NCI-H524 (cell line): ENCODE data around the gene PDIA6.

ENCODE experiments used
- DNase-seq, 2 experiments: peaks; one replicate each; lab custom pipeline; 2025; lab: John Stamatoyannopoulos, UW

The PDIA6 gene

DNA sequence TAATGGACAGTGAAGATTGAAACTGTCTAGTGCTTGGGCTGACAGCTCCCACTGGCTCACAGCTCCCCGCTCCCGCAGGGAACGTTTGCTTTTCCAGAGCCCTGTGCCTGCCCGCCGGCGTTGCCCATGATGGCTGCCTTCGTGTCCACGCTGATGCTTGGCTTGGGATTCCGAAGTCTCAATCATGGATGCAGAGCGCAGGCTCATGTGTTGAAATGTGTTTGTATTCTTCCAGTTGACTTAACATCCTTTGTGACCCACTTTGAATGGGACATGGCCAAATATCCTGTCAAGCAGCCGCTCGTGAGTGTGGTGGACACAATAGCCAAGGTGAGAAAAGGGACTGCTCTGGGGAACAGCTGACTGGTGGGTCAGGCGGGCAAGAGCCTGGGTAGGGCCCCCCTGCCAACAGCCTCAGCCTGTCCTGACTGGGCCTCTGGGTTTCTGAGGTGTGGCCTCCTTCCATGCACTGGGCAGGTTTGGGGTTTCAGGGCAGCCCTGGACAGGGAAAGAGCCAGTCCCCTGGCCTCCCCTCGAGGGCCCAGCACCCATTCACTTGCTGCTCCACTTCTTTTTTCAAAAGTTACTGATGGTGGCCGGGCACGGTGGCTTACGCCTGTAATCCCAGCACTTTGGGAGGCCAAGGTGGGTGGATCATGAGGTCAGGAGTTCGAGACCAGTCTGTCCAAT lies 48.3 kb downstream of the PDIA6 start:
- DNase-seq, result no peak

DNA sequence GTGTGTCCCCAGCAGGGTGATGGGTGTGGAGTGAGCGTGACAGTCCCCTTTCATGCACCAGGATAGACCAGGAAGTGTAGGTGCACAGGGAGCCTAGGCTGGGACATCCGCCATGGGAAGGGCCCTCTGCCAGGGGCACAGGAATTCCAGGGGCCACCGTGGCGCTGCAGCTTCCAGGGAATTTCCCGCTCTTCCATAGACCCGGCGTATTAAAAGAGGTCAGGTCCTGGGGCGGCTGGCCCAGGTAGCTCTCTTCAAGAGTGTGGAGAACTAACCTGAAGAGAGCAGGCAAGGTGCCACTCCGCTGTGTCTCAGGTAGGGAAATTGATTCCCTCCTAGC lies 49.2 kb downstream of the PDIA6 start:
- DNase-seq, result no peak

DNA sequence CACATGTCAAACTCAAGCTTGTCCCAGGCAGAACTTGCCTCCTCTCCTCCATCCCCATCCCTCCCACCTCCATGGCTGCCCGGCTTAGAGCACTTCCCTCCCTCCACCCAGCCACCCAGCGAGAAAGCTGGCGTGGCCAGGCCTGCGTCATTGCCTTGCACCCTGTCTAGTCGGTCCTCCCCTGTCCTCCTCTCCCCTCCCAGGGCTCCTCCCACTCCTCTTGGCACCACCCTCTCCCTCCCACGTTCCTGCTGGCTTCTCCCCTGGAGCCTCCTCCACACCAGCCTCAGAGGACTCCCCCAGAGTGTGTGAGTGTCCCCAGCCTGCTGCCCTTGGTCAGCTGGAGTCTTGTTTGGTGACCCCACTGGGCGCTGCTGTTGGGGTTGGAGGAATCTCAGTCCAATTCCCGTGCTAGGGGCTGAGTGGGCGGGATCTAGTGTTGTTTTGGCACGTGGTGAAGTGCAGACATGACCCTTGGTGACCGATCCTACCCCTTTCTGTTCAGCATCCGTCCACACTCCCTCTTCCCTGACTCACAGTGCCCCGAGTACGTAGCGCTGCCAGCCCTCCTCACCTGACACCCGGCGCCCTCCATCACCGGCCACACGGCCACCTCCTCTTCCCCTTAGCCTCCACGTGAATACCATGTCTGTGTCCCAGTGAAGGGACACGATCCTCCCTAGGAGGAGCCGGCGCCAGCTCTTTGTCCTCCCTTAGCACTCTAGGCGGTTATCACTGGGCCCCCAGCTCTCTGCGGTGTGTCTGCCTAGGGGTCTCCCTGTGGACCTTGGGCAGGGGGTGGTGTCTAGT lies 49.7 kb downstream of the PDIA6 start:
- DNase-seq, result no peak

DNA sequence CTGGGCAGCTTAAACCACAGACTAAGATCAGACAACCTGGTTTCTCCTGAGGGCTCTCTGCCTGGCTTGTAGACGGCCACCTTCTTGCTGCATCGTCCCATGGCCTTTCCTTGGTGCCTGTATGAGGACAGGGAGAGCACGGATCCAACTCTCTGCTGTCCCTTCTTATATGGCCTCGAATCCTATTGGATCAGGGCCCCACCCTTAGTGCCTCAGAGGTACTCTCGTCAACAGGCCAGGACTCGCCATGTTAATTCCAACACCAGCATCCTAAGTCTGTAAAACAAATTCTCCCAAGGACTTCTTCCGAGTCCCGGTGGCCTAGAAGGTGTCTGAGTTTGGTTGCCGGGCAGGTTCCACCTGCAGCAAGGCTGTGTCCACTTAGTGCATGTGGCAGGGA lies 51.0 kb downstream of the PDIA6 start:
- DNase-seq, result no peak

DNA sequence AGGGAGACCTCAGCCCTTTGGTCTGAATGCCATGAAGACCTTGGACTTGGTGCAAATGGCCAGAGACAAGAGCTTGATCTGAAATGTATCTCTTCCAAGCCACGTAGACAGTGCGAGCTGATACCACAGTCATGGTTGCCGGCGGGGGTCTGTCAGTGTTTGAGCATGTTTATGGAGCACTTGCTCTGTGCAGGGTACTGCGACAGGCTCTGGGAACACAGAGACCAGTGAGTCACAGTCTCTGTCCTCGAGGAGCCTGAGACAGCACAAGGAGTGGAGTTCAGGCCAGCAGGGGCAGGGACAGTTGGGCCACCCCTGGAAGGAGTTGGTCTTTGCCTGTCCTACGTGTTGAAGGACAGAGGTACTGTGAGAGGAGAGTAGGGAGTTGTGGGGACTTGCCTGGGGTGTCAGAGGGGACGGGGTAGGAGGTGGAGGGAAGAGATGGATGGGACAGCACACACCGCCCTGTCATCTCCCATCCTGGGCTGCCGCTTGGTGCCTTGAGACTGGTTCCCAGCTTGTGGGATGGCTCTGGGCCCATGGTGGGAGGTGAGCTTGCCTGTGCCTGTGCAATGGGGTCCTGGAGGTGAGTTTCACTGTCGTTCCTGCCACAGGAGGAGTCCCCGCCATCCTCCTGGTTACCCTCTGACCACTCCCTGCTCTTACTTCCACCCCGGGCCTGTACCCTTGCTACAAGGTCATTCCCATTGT lies 51.6 kb downstream of the PDIA6 start:
- no peak for DNase-seq

DNA sequence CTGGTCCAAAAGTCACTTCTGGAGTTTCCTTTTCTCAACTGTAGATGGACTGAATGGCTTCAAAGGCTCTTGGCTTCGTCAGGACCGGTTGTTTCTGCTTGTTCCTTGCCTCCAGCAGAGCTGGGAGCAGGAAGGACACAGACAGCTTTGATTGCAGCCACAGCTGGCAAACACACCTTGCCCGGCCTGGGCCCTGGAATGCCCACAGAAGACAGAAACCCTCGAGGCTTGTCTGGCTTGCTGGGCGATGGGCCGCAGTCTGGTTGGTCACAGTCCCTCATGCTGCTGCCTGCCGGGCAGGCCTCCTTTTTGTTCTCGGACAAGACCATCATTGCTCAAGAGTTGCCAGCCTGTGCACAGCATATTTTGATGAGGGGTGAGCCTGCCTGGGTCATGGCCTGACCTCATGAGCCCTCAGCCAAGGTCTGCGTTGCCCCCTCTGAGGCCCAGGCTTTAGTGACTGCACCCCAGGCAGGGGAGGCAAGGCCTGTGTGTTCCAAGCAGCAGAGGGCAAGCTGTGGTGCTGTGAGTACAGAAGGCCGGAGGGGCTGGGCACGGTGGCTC lies 53.4 kb downstream of the PDIA6 start:
- DNase-seq, result no peak

DNA sequence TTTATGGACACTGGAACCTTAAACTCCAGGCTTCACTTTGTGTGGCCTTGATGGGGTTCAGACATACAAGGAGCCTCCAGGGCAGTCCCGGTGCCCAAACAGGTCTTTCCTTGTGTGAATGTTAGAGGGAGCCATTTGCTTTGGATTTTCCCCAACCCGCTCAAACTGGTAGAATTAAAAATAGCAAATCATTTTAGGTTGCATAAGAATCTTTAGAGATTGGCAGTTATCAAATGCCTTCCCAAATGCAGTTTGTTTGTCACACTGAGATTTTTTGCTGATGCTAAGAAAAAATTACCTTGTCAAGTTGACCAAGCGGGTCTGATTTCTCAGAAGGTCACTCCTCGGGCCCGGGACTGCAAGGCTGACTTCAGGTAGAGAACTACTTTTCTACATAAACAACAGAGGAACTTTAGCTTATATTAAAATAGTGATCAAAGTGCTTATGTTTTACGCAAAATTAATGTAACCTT lies 54.7 kb downstream of the PDIA6 start:
- no peak for DNase-seq

DNA sequence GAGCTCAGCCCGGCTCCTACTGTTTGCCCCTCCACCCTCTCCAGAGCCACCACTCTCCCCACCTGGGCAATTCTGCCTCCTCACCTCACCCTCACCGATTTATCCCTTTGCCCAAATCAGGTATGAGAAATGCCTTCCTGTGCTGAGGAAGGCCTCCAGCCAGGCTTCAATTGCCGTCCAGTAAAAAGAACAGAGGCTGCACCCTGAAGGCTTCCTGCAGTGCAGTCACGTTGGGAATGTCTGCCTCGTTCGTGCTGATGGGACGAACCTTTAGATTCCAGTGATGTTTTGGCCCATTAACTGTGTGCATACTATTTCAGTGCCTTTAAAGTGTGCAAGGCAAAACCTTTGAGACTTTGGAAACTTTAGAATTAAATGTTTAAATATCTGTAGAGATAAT lies 57.0 kb downstream of the PDIA6 start:
- no peak for DNase-seq

DNA sequence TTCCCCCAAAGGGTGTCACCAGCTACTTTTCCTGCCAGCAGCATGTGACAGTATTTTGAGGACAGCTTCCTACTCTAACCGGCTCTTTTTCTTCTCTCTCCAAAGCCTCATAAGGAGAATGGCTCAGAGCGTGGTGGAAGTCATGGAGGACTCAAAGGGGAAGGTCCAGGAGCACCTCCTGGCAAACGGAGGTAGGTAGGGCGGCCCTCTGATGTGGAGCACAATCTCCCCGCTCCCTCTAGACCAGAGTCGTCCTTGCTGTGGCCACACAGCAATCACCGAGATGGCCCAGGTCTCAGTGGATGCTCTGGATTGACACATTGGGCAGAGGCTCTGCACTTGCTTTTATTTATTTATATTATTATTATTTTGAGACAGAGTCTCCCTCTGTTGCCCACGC lies 58.7 kb downstream of the PDIA6 start:
- no peak for DNase-seq

DNA sequence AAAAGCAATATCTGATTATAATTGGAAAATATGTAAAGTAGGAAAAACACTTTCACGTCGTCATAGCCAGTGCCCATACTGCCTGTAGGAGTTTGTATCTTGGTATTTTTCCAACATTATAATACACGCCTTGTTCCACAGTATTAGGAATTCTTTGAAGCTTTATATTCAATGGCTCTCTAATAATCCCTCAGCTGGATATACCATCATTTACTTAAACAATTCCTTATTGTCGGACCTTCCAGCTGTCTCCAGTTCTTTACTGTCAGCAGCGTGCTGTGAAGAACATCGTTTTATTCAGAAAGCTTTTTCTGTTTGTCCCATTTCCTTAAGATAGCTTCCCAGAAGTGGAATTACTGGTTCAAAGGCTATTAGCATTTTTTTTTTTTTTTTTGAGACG lies 59.4 kb downstream of the PDIA6 start:
- no peak for DNase-seq

DNA sequence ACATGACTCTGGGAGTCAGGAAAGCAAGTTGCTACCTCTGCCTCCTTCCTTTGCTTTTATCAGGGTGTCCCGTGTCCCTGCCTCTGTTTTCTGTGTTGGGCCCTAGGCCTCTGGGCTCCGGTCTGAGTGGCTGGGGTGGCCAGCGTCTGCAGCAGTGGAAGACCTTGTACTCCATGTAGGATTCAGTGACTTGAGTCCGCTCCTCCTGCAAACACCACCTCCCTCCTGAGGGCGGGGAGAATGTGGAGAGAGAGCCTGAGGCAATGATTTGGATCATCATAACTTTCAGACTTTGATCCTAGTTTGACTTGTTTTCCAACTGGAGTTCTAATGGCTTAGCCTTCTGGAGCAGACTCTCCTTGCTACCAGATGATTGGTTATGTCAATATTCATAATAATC lies 60.3 kb downstream of the PDIA6 start:
- no peak for DNase-seq

DNA sequence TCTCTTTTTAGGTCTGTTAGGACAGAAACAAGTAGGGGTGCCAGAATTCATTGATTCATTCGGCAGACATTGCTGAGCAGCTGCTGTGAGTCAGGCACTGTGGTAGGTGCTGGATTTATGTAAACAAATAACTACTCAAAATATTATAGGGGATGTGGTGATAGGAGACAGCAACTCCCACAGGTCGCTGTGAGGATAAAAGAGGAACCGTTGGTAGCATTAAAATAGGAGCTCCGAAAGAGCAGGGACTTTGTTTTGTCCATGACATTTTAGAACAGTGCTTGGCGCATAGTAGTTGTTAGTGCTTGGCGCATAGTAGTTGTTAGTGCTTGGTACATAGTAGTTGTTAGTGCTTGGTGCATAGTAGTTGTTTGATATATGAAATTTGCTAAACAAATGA lies 62.0 kb downstream of the PDIA6 start:
- DNase-seq, result no peak

DNA sequence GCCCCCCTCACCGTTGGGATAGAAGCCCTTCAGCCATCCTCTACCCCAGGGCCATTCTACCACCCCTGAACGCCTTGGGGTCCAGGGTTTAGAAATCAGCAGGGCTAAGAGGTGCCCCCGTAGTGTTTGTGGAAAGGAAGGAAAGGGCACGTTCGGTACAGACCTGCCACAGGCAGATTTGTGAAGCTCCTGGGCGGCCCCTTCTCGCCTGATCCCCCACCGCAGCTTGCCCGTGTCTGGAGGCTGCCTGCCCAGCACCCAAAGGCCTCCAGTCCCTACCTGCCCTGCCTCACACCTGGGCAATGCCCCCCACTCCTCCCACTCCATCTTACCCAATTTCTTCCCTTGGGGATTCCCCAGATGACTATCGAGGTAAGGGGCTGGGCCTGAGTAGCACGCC lies 69.9 kb downstream of the PDIA6 start:
- no peak for DNase-seq

DNA sequence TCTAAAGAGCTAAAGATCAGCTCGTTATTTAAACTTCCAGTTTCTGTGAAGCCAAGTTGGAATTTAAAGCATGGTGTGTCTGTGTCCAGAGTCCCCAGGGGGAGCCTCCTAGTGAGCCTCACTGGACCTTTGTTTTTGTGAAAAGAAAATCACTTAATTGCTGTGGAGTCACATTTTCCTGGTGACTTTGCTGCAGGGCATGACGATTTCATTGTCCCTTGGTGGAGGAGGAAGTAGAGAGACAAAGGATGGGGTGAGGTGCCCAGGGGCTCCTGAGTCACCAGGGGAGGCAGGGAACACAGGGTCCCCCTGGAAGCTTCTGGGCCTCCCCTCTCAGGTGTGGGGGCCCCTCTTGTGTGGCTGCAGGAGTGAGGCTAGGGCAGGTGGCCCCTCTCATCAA lies 71.4 kb downstream of the PDIA6 start:
- DNase-seq, result no peak

DNA sequence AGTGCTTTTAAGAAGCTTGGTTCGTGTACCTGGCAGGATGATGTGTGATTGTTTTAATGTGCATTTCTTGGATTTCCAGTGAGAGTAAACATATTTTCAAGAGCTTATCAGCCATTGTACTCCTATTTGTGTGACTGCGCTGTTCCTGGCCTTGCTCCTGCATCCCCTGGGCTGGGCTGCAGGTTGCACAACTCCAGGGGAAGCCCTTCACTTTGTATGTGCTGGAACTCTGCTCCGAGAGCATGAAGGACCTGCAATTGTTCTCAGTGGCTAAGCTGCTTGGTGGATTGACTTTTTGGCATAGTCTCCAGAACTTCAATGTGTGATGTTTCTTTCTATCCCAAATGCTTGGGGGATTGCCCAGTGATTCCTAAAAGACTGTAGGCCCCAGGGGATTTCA lies 72.4 kb downstream of the PDIA6 start:
- no peak for DNase-seq

DNA sequence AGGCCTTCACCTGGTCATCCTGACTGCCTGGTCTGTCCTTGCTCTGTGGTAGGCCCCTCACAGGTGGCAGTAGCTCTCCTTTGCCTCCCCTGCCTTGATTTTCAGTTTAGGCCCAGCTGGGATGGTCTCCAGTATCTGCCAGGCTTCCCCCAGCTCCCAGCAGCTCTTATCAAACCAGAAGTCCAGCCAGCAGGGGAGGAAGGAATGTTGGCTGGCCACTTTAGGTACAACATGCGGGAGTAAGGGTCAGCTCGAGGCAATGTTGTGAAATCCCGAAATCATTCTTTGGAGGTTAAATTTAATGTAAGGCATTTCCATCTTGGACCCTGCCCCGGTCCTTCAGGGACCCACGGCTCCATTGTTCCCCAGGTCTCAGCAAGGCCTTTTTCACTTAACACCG lies 74.4 kb downstream of the PDIA6 start:
- no peak for DNase-seq

DNA sequence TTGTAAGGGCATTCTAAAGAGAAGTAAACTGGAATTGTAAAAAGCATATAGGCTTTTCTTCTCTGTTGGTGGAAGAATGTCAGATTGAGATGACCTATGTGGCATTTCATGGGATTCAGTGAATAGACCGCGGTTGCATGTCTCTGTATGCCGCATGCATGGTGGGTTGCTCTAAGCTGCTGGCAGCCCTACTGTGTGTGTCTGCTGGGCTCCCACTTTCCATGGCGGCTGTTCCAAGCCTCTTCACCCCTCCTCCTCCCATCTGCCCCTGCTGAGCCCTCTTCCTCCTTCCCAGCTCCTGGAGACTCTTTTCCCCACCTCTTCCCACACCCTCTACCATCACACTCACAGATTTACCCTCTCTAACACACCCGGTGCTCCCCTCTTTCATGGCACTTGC lies 78.6 kb downstream of the PDIA6 start:
- DNase-seq, result no peak

DNA sequence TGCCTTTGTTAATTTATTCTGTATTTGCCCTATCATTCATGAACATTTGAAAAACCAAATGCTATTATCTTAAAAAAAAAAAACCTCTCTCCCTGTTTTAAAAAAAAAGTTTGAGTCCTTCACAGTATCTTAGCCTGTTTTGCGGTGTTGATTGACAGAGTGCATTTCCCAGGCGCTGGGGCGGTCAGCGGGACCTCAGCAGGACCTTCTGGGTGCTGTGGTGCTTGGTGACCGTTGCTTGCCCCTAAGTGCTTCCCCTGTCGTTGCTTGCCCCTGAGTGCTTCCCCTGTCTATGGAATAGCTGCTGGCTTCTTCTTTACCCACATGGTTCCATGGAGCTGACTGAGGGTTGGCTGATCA lies 79.0 kb downstream of the PDIA6 start:
- DNase-seq, result no peak
